Astrocyte (in vitro differentiated cells and primary cell): ENCODE data around the gene STX12.

Source experiments
- CTCF ChIP-seq: IDR thresholded peaks from 2 replicates; pipeline ENCODE4 v1.5.1; 2011; ENCODE audit warnings: low read depth, mild to moderate bottlenecking, inconsistent platforms, low read length, moderate library complexity; ENCODE audit not compliant: insufficient read depth
- EZH2 ChIP-seq: IDR thresholded peaks from 2 replicates; pipeline ENCODE4 v1.6.1; 2012; ENCODE audit warnings: mild to moderate bottlenecking, low read length, inconsistent platforms; ENCODE audit not compliant: insufficient read depth

- TF ChIP-seq EZH2, result no peak
- TF ChIP-seq CTCF, result no peak
These were observed 83.7 kb downstream of the STX12 start for GRCh38 chr1:27856561-27857343.
